ENCODE data around the gene GRN.
"Not testable (repeated sequence)": the region's sequence is repeated elsewhere in the genome, so short reads cannot be mapped to it uniquely, and the experiment has no call there.

The GRN gene

DNA sequence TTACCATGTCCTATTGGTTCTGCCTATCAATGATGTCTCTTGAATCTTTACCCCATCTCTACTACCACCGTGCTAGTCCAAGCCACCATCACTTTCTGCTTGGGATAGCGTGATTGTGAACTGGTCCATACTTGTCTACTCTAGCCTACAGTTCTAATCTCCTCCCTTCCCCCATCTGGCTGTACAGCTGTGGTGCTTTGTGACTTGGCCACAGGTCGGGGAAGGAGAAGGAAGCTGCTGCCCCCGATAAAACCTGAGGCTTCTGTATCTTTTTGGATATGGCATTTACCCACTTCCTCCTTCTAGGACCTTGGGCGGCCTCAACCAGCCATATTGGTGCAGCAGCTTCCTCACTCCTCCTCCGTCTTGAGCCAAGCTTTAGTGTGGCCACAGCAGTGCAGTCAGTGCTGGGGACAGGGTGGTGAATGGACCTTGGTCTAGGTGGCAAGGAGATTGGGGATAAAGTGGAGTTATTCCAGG, 44.7 kb downstream of the GRN start:
- WGBS, result 99% methylated on average over 6 of the region's 6 CpGs
- Histone ChIP-seq H2BK5ac (ENCODE audit: low read depth, low read length, poor library complexity, severe bottlenecking) (no peak overlapping the region), H2BK12ac (ENCODE audit: low read length in 2 of 2) (no peak overlapping the region), H3K79me1 (replicated peaks; ENCODE audit: low read length, poor library complexity, severe bottlenecking) (no peaks in the 10 kb centered on the region), H4K8ac (ENCODE audit: low read length) (no peak overlapping the region), H2AFZ (ENCODE audit: low read depth, low read length) (no peak overlapping the region), H2BK15ac (ENCODE audit: low read depth, poor library complexity, severe bottlenecking) (no peak overlapping the region), H3K36me3 (ENCODE audit: control insufficient read depth in 1 of 2, insufficient read depth in 2 of 2, low read depth in 1 of 2, low read length in 2 of 2) (peaks cover 0 to 1% of the 10 kb centered on the region in 2 experiments), H3K4me1 (ENCODE audit: control insufficient read depth, insufficient read depth, low read depth, low read length) (peaks cover 12% of the 10 kb centered on the region), H3K18ac (ENCODE audit: low read depth in 1 of 2, low read length in 2 of 2) (no peak overlapping the region), H3K14ac (ENCODE audit: low read length in 2 of 2) (no peak overlapping the region), H4K91ac (ENCODE audit: low read length) (no peak overlapping the region), H3K9ac (ENCODE audit: low read length) (no peak overlapping the region), H3K4ac (ENCODE audit: low read depth in 1 of 2, low read length in 2 of 2) (no peak overlapping the region), H3K27ac (ENCODE audit: low read length, poor library complexity, severe bottlenecking) (no peak overlapping the region), H2AK5ac (ENCODE audit: low read length, severe bottlenecking) (no peak overlapping the region), H3K4me3 (ENCODE audit: insufficient read depth in 1 of 2, low read depth in 1 of 2, low read length in 2 of 2) (no peak overlapping the region), H3K4me2 (ENCODE audit: low read length, poor library complexity, severe bottlenecking) (no peak overlapping the region), H3K27me3 (ENCODE audit: control insufficient read depth in 1 of 2, insufficient read depth in 1 of 2, low read length in 2 of 2) (peaks cover 7 to 19% of the 10 kb centered on the region in 2 experiments), H3K9me3 (ENCODE audit: control insufficient read depth, low read length) (no peaks in the 10 kb centered on the region), H3K23ac (ENCODE audit: low read length in 2 of 2) (no peak overlapping the region), H2BK120ac (ENCODE audit: low read depth, low read length) (no peak overlapping the region)
- no peak for DNase-seq

DNA sequence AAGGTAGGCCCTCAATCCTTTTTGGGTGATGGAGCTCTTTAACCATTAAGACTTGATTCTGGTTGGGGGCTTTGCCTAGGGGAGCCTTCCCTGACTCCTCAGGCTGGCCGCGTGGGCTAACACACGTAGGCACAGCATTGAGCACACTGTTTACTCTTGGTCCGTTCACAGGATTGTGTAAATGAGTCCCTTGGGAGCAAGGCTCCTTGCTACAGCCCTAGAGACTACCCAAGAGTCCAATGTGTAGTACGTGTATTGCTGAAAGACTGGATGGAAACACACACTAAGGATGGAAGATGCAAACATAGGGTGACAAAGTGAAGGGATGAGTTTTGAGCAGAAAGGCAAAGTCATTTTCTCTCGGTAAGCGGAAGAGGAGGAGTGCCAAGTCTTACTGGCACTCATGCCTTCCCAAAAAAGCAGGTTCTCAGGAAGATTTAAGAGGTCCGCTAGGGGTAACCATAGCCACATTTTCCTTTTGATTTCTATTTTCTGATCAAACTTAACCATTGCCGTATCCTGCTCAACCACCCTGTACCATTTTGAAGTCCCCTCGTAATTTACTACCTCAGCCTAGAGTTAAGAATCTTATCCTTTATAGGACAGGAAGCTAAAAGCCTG, 45.3 kb downstream of the GRN start:
- Histone ChIP-seq H3K18ac (ENCODE audit: low read depth in 1 of 2, low read length in 2 of 2) (no peak overlapping the region), H3K4me1 (ENCODE audit: control insufficient read depth, insufficient read depth, low read depth, low read length) (peaks cover 7% of the 10 kb centered on the region), H3K4ac (ENCODE audit: low read depth in 1 of 2, low read length in 2 of 2) (no peak overlapping the region), H3K4me2 (ENCODE audit: low read length, poor library complexity, severe bottlenecking) (no peak overlapping the region), H4K8ac (ENCODE audit: low read length) (no peak overlapping the region), H3K14ac (ENCODE audit: low read length in 2 of 2) (no peak overlapping the region), H3K36me3 (ENCODE audit: control insufficient read depth in 1 of 2, insufficient read depth in 2 of 2, low read depth in 1 of 2, low read length in 2 of 2) (peaks cover 0 to 7% of the 10 kb centered on the region in 2 experiments), H2AK5ac (ENCODE audit: low read length, severe bottlenecking) (no peak overlapping the region), H2BK15ac (ENCODE audit: low read depth, poor library complexity, severe bottlenecking) (no peak overlapping the region), H3K4me3 (ENCODE audit: insufficient read depth in 1 of 2, low read depth in 1 of 2, low read length in 2 of 2) (no peak overlapping the region), H3K27me3 (ENCODE audit: control insufficient read depth in 1 of 2, insufficient read depth in 1 of 2, low read length in 2 of 2) (peaks cover 3 to 14% of the 10 kb centered on the region in 2 experiments), H3K9ac (ENCODE audit: low read length) (no peak overlapping the region), H3K79me1 (replicated peaks; ENCODE audit: low read length, poor library complexity, severe bottlenecking) (no peaks in the 10 kb centered on the region), H4K91ac (ENCODE audit: low read length) (no peak overlapping the region), H2BK12ac (ENCODE audit: low read length in 2 of 2) (no peak overlapping the region), H3K23ac (ENCODE audit: low read length in 2 of 2) (no peak overlapping the region), H2AFZ (ENCODE audit: low read depth, low read length) (no peak overlapping the region), H3K27ac (ENCODE audit: low read length, poor library complexity, severe bottlenecking) (no peak overlapping the region), H3K9me3 (ENCODE audit: control insufficient read depth, low read length) (no peaks in the 10 kb centered on the region), H2BK120ac (ENCODE audit: low read depth, low read length) (no peak overlapping the region), H2BK5ac (ENCODE audit: low read depth, low read length, poor library complexity, severe bottlenecking) (no peak overlapping the region)
- DNase-seq, result no peak
- 83% methylated on average over 10 of the region's 10 CpGs for WGBS

DNA sequence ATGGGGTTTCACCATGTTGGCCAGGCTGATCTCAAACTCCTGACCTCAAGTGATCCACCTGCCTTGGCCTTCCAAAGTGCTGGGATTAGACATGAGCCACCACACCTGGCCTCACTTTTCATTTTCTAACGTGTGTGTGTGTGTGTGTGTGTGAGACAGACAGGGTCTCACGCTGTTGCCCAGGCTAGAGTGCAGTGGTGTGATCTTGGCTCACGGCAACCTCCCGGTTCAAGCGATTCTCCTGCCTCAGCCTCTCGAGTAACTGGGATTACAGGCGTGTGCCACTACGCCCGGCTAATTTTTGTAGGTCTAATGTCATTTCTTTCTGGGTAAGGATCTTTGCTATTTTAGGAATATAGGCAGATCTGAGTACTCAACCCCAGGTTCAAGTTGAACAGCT, 49.0 kb downstream of the GRN start:
- not testable (repeated sequence) for H3K23ac ChIP-seq (ENCODE audit: low read length in 2 of 2); H3K4ac ChIP-seq (ENCODE audit: low read depth in 1 of 2, low read length in 2 of 2); H3K9ac ChIP-seq (ENCODE audit: low read length); H3K4me3 ChIP-seq (ENCODE audit: insufficient read depth in 1 of 2, low read depth in 1 of 2, low read length in 2 of 2); H2AFZ ChIP-seq (ENCODE audit: low read depth, low read length); H3K27ac ChIP-seq (ENCODE audit: low read length, poor library complexity, severe bottlenecking); H4K91ac ChIP-seq (ENCODE audit: low read length); H3K9me3 ChIP-seq (ENCODE audit: control insufficient read depth, low read length); H3K14ac ChIP-seq (ENCODE audit: low read length in 2 of 2); H2BK120ac ChIP-seq (ENCODE audit: low read depth, low read length); H2BK12ac ChIP-seq (ENCODE audit: low read length in 2 of 2); H4K8ac ChIP-seq (ENCODE audit: low read length); H2BK15ac ChIP-seq (ENCODE audit: low read depth, poor library complexity, severe bottlenecking); H3K18ac ChIP-seq (ENCODE audit: low read depth in 1 of 2, low read length in 2 of 2); H3K4me1 ChIP-seq (ENCODE audit: control insufficient read depth, insufficient read depth, low read depth, low read length); DNase-seq; H2BK5ac ChIP-seq (ENCODE audit: low read depth, low read length, poor library complexity, severe bottlenecking); H2AK5ac ChIP-seq (ENCODE audit: low read length, severe bottlenecking); H3K27me3 ChIP-seq (ENCODE audit: control insufficient read depth in 1 of 2, insufficient read depth in 1 of 2, low read length in 2 of 2); H3K4me2 ChIP-seq (ENCODE audit: low read length, poor library complexity, severe bottlenecking)
- Histone ChIP-seq H3K79me1 (replicated peaks; ENCODE audit: low read length, poor library complexity, severe bottlenecking) (peaks cover 21% of the 10 kb centered on the region), H3K36me3 (ENCODE audit: control insufficient read depth in 1 of 2, insufficient read depth in 2 of 2, low read depth in 1 of 2, low read length in 2 of 2) (peaks cover 25 to 43% of the 10 kb centered on the region in 2 experiments)
- WGBS, result 98% methylated on average over 9 of the region's 9 CpGs

DNA sequence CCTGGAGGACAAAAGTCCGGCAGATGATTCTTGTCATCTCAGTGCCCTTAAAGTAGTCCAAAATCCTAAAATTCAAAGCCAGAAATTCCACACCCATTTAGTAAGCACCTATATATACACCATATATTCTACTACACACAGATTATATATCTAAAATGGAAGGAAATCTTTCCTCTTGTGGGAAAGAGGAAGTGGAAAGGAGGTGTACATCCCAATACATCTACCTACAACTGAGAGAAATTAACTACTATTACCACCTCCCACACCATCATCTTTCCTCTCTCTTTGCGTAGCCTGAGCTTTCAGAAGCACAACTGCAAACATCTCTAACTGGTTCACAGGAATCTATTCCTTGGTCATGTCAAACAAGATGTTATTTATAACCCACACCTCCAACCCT, 49.7 kb downstream of the GRN start:
- H2BK15ac ChIP-seq (ENCODE audit: low read depth, poor library complexity, severe bottlenecking), result no peak overlapping the region
- no peak overlapping the region for H3K18ac ChIP-seq (ENCODE audit: low read depth in 1 of 2, low read length in 2 of 2)
- H3K4me1 ChIP-seq (ENCODE audit: control insufficient read depth, insufficient read depth, low read depth, low read length), result peaks cover 5% of the 10 kb centered on the region
- DNase-seq, result no peak
- no peaks in the 10 kb centered on the region for H3K9me3 ChIP-seq (ENCODE audit: control insufficient read depth, low read length)
- no peak overlapping the region for H2BK5ac ChIP-seq (ENCODE audit: low read depth, low read length, poor library complexity, severe bottlenecking)
- no peak overlapping the region for H4K91ac ChIP-seq (ENCODE audit: low read length)
- H3K4me2 ChIP-seq (ENCODE audit: low read length, poor library complexity, severe bottlenecking), result no peak overlapping the region
- H4K8ac ChIP-seq (ENCODE audit: low read length), result no peak overlapping the region
- H2BK120ac ChIP-seq (ENCODE audit: low read depth, low read length), result no peak overlapping the region
- H2AFZ ChIP-seq (ENCODE audit: low read depth, low read length), result no peak overlapping the region
- no peak overlapping the region for H3K9ac ChIP-seq (ENCODE audit: low read length)
- over 99% methylated on average over 2 of the region's 2 CpGs for WGBS
- H3K27me3 ChIP-seq (ENCODE audit: control insufficient read depth in 1 of 2, insufficient read depth in 1 of 2, low read length in 2 of 2), result no peaks in the 10 kb centered on the region
- H3K36me3 ChIP-seq (ENCODE audit: control insufficient read depth in 1 of 2, insufficient read depth in 2 of 2, low read depth in 1 of 2, low read length in 2 of 2), result peaks cover 32 to 50% of the 10 kb centered on the region in 2 experiments
- no peak overlapping the region for H3K4ac ChIP-seq (ENCODE audit: low read depth in 1 of 2, low read length in 2 of 2)
- peaks cover 28% of the 10 kb centered on the region for H3K79me1 ChIP-seq (replicated peaks; ENCODE audit: low read length, poor library complexity, severe bottlenecking)
- H3K14ac ChIP-seq (ENCODE audit: low read length in 2 of 2), result no peak overlapping the region
- H3K23ac ChIP-seq (ENCODE audit: low read length in 2 of 2), result no peak overlapping the region
- H2AK5ac ChIP-seq (ENCODE audit: low read length, severe bottlenecking), result no peak overlapping the region
- H3K4me3 ChIP-seq (ENCODE audit: insufficient read depth in 1 of 2, low read depth in 1 of 2, low read length in 2 of 2), result no peak overlapping the region
- H2BK12ac ChIP-seq (ENCODE audit: low read length in 2 of 2), result no peak overlapping the region
- H3K27ac ChIP-seq (ENCODE audit: low read length, poor library complexity, severe bottlenecking), result no peak overlapping the region
